Liver (tissue), 3 donors: ENCODE results near the gene GULP1.

Experiments
- ATF3 ChIP-seq: IDR thresholded peaks from 2 replicates; pipeline ENCODE4 v1.6.1; 2016; ENCODE audit warnings: antibody characterized with exemption
- CTCF ChIP-seq: fragments of 150-350 bp; IDR thresholded peaks from 2 replicates; pipeline ENCODE4 v1.5.1; 2017; ENCODE audit warnings: improper control_type of control experiment, low read depth, low read length; ENCODE audit not compliant: missing input control
- EGR1 ChIP-seq, 2 donors: IDR thresholded peaks; 2 replicates each; pipeline ENCODE4 v1.6.1; 2016 to 2018; ENCODE audit warnings: antibody characterized with exemption in 2 of 2, low read depth in 2 of 2
- FOXA1 ChIP-seq: IDR thresholded peaks from 2 replicates; pipeline ENCODE4 v1.6.1; 2016; ENCODE audit warnings: antibody characterized with exemption
- JUND ChIP-seq, 2 donors: IDR thresholded peaks; 2 replicates each; pipeline ENCODE4 v1.6.1; 2016; ENCODE audit warnings: antibody characterized with exemption in 2 of 2
- MAX ChIP-seq: IDR thresholded peaks from 2 replicates; pipeline ENCODE4 v1.6.1; 2016; ENCODE audit warnings: antibody characterized with exemption
- RAD21 ChIP-seq, 2 donors: IDR thresholded peaks; 2 replicates each; pipeline ENCODE4 v1.6.1; 2016; ENCODE audit warnings: antibody characterized with exemption in 2 of 2, mild to moderate bottlenecking in 2 of 2
- REST ChIP-seq: IDR thresholded peaks from 2 replicates; pipeline ENCODE4 v1.6.1; 2016; ENCODE audit warnings: antibody characterized with exemption, mild to moderate bottlenecking
- SP1 ChIP-seq: IDR thresholded peaks from 2 replicates; pipeline ENCODE4 v1.6.1; 2018; ENCODE audit warnings: antibody characterized with exemption, mild to moderate bottlenecking
- TAF1 ChIP-seq: conservative IDR thresholded peaks from 2 replicates; pipeline ENCODE4 v1.6.1; 2016; ENCODE audit warnings: antibody characterized with exemption, mild to moderate bottlenecking
- YY1 ChIP-seq: IDR thresholded peaks from 2 replicates; pipeline ENCODE4 v1.6.1; 2016; ENCODE audit warnings: antibody characterized with exemption, mild to moderate bottlenecking
- ZBTB33 ChIP-seq: IDR thresholded peaks from 2 replicates; pipeline ENCODE4 v1.6.1; 2016; ENCODE audit warnings: antibody characterized with exemption
- donor health status: healthy.
- donor health status: healthy.

- TF ChIP-seq EGR1 (IDR thresholded peaks at IDR 0.05; ENCODE audit: low read depth in 2 of 2) (no peak), MAX (no peak), CTCF (no peak), JUND (IDR thresholded peaks at IDR 0.05) (no peak), YY1 (no peak), FOXA1 (no peak), TAF1 (no peak), ZBTB33 (no peak), RAD21 (IDR thresholded peaks at IDR 0.05) (no peak), ATF3 (no peak), SP1 (no peak), REST (no peak)
Observed at GRCh38 chr2:188456114-188456909, 164.6 kb downstream of the GULP1 start.
